Trophoblast cell (in vitro differentiated cells and primary cell): ENCODE measurements around the gene CD101.
A peak's percentile ranks its signal among the peaks of the same experiment; 100 is the strongest.

Experiments
- DNase-seq, 2 donors: peaks; one replicate each; pipeline ENCODE4 v3.0.0-alpha.2; 2016
- H2AFZ ChIP-seq: 2 replicates; pipeline ENCODE4 v1.6.1; 2013; ENCODE audit warnings: low read length, moderate library complexity, mild to moderate bottlenecking; ENCODE audit not compliant: insufficient read depth, poor library complexity
- H2AK5ac ChIP-seq: 2 replicates; pipeline ENCODE4 v1.6.1; 2013; ENCODE audit warnings: mild to moderate bottlenecking, low read length
- H2BK120ac ChIP-seq: 2 replicates; pipeline ENCODE4 v1.6.1; 2013; ENCODE audit warnings: low read length, mild to moderate bottlenecking, moderate library complexity; ENCODE audit not compliant: insufficient read depth, poor library complexity
- H2BK12ac ChIP-seq: 2 replicates; pipeline ENCODE4 v1.6.1; 2013; ENCODE audit warnings: mild to moderate bottlenecking, low read length, moderate library complexity
- H2BK5ac ChIP-seq: 2 replicates; pipeline ENCODE4 v1.6.1; 2013; ENCODE audit warnings: low read length, low read depth, moderate library complexity, mild to moderate bottlenecking; ENCODE audit not compliant: poor library complexity
- H3K14ac ChIP-seq: 2 replicates; pipeline ENCODE4 v1.6.1; 2013; ENCODE audit warnings: mild to moderate bottlenecking, low read length
- H3K18ac ChIP-seq: 2 replicates; pipeline ENCODE4 v1.6.1; 2013; ENCODE audit warnings: mild to moderate bottlenecking, low read length
- H3K23ac ChIP-seq: 2 replicates; pipeline ENCODE4 v1.6.1; 2013; ENCODE audit warnings: low read length
- H3K27ac ChIP-seq: 2 replicates; pipeline ENCODE4 v1.5.1; 2013; ENCODE audit warnings: low read depth, mild to moderate bottlenecking, inconsistent platforms, low read length, moderate library complexity
- H3K27me3 ChIP-seq: 2 replicates; pipeline ENCODE4 v1.6.1; 2013; ENCODE audit warnings: inconsistent platforms, mild to moderate bottlenecking, low read length, moderate library complexity; ENCODE audit not compliant: insufficient read depth
- H3K36me3 ChIP-seq, 2 experiments: 1 replicate in 1 of 2; 2 replicates in 1 of 2; pipeline ENCODE4 v1.6.1; 2013; ENCODE audit warnings: low read length in 2 of 2, mild to moderate bottlenecking in 2 of 2, moderate library complexity in 1 of 2; ENCODE audit not compliant: insufficient read depth in 2 of 2, control insufficient read depth in 1 of 2
- H3K4ac ChIP-seq: 2 replicates; pipeline ENCODE4 v1.6.1; 2013; ENCODE audit warnings: low read depth, mild to moderate bottlenecking, low read length, moderate library complexity
- H3K4me1 ChIP-seq, 2 experiments: 1 replicate in 1 of 2; 2 replicates in 1 of 2; pipeline ENCODE4 v1.6.1; 2013; ENCODE audit warnings: low read length in 2 of 2, mild to moderate bottlenecking in 2 of 2, moderate library complexity in 1 of 2; ENCODE audit not compliant: insufficient read depth in 2 of 2, control insufficient read depth in 1 of 2
- H3K4me2 ChIP-seq: 2 replicates; pipeline ENCODE4 v1.6.1; 2013; ENCODE audit warnings: inconsistent platforms, mild to moderate bottlenecking, low read length, moderate library complexity
- H3K4me3 ChIP-seq: 2 replicates; pipeline ENCODE4 v1.5.1; 2013; ENCODE audit warnings: mild to moderate bottlenecking, low read depth, low read length, inconsistent platforms
- H3K79me1 ChIP-seq: one replicate; pipeline ENCODE4 v1.6.1; 2013; ENCODE audit warnings: low read length
- H3K79me2 ChIP-seq: 2 replicates; pipeline ENCODE4 v1.6.1; 2013; ENCODE audit warnings: low read length, mild to moderate bottlenecking; ENCODE audit not compliant: control insufficient read depth, insufficient read depth, poor library complexity
- H3K9ac ChIP-seq: 2 replicates; pipeline ENCODE4 v1.6.1; 2013; ENCODE audit warnings: mild to moderate bottlenecking, low read length
- H3K9me3 ChIP-seq: 2 replicates; pipeline ENCODE4 v1.6.1; 2013; ENCODE audit warnings: low read depth, mild to moderate bottlenecking, control low read depth, inconsistent platforms, low read length; ENCODE audit not compliant: insufficient read depth
- H4K12ac ChIP-seq: 2 replicates; pipeline ENCODE4 v1.6.1; 2013; ENCODE audit warnings: low read depth, mild to moderate bottlenecking, low read length, moderate library complexity
- H4K8ac ChIP-seq: 2 replicates; pipeline ENCODE4 v1.6.1; 2013; ENCODE audit warnings: low read depth, mild to moderate bottlenecking, low read length, moderate library complexity
- H4K91ac ChIP-seq: one replicate; pipeline ENCODE4 v1.6.1; 2013; ENCODE audit warnings: low read depth, mild to moderate bottlenecking, low read length, moderate library complexity
- WGBS: extraction: QIAGEN DNeasy Blood & Tissue Kit; methylation state at CpG from one replicate; pipeline ENCODE4 v1.1.7; 2013; ENCODE audit warnings: missing lambda C conversion rate; ENCODE audit not compliant: insufficient read length, insufficient coverage; ENCODE audit errors: extremely low coverage; 5-methylcytosine and 5-hydroxymethylcytosine counted together

CD101 gene

DNA sequence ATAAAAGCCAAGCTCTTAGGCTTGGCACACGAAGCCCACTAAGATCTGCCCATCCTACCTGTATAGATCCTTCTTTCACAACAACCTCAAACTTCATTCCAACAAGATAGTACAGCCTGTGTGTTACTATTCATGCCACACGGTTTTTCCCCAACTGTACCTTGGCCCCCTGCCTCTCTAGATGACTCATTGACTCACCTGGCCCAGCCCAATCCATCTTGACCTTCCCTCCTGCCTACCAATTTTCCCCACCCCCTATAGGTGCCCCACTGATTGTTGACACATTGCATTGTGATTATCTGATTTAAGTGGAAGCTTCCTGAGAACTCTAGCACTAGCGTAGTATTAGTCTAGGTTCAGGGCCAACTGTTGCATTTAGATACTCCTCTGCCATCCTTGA is 2.0 kb upstream of the CD101 start:
- H4K91ac ChIP-seq = no peak overlapping the region

GRCh38 chr1:117000142-117000541 is 1.4 kb upstream of the CD101 start:
- no peak overlapping the region for H2AK5ac ChIP-seq
- peaks cover 0 to 6% of the 10 kb centered on the region in 2 experiments for H3K4me1 ChIP-seq
- peaks cover 0 to 2% of the 10 kb centered on the region in 2 experiments for H3K36me3 ChIP-seq
- no peak overlapping the region for H3K18ac ChIP-seq
- no peaks in the 10 kb centered on the region for H3K79me2 ChIP-seq
- H3K4ac ChIP-seq = no peak overlapping the region
- no peaks in the 10 kb centered on the region for H3K79me1 ChIP-seq
- H3K4me2 ChIP-seq = no peak overlapping the region
- no peak overlapping the region for H2BK12ac ChIP-seq
- no CpG with 5 or more reads among the region's 2 CpGs for WGBS
- no peak overlapping the region for H3K23ac ChIP-seq
- no peak overlapping the region for H4K8ac ChIP-seq
- H4K91ac ChIP-seq = no peak overlapping the region
- no peaks in the 10 kb centered on the region for H3K27me3 ChIP-seq
- H4K12ac ChIP-seq = no peak overlapping the region
- no peak overlapping the region for H3K9ac ChIP-seq
- DNase-seq = no peak
- H3K27ac ChIP-seq = no peak overlapping the region
- no peak overlapping the region for H3K4me3 ChIP-seq
- H2AFZ ChIP-seq = no peak overlapping the region
- H3K14ac ChIP-seq = no peak overlapping the region
- H2BK120ac ChIP-seq = no peak overlapping the region
- H2BK5ac ChIP-seq = no peak overlapping the region
- H3K9me3 ChIP-seq = peaks cover 1% of the 10 kb centered on the region

More for the DNA sequence above, 2.0 kb upstream of the CD101 start:
- no peak overlapping the region for H3K23ac ChIP-seq
- H3K79me1 ChIP-seq = no peaks in the 10 kb centered on the region
- H3K4me2 ChIP-seq = no peak overlapping the region
- no peak overlapping the region for H3K9ac ChIP-seq
- H3K14ac ChIP-seq = no peak overlapping the region
- no peak for DNase-seq
- no peak overlapping the region for H3K4ac ChIP-seq
- H2AFZ ChIP-seq = no peak overlapping the region
- no peak overlapping the region for H4K12ac ChIP-seq
- no peak overlapping the region for H2BK120ac ChIP-seq
- no peaks in the 10 kb centered on the region for H3K79me2 ChIP-seq
- no peaks in the 10 kb centered on the region for H3K27me3 ChIP-seq
- no peak overlapping the region for H2BK12ac ChIP-seq
- no peak overlapping the region for H3K27ac ChIP-seq
- H3K9me3 ChIP-seq = peaks cover 1% of the 10 kb centered on the region
- H3K4me3 ChIP-seq = no peak overlapping the region
- no peak overlapping the region for H2BK5ac ChIP-seq
- H3K18ac ChIP-seq = no peak overlapping the region
- no peak overlapping the region for H4K8ac ChIP-seq
- WGBS = no CpG with 5 or more reads among the region's 3 CpGs
- H3K36me3 ChIP-seq = peaks cover 0 to 2% of the 10 kb centered on the region in 2 experiments
- H2AK5ac ChIP-seq = no peak overlapping the region
- H3K4me1 ChIP-seq = peaks cover 0 to 6% of the 10 kb centered on the region in 2 experiments

DNA sequence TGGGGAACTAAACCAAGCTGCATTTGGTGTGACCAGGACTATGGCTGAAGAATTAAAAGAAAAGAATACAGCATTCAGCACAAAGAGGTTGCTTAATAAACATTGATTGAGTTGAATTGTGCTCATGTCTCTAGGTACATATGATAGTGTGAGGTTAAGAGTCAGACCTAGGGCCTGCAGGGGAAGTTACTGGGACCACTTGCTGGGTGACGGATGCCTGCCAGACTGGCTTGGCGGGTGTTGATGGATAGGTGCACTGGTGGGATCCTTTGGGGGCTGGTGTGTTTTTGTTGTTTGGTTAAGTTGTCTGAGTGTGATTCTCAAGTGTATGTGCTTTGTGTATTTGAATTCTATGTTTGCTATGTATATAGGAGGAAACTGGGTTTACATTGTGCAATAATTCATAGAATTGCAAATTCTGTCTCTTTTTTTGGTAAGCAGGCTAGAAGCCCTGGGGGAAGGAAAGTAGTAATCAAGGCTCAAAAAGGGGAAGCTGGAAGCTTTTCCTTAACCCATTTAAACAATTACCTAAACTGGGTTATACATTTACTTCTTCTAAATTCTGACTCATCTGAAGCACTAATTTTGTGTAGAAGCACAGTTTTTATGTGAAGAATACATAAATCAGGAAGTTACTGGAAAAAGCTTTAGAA is 1.8 kb downstream of the CD101 start:
- H3K27me3 ChIP-seq = no peaks in the 10 kb centered on the region
- no peaks in the 10 kb centered on the region for H3K79me1 ChIP-seq
- WGBS = no CpG with 5 or more reads among the region's 2 CpGs
- no peaks in the 10 kb centered on the region for H3K79me2 ChIP-seq
- H3K4me1 ChIP-seq = peaks cover 0 to 4% of the 10 kb centered on the region in 2 experiments
- H3K9me3 ChIP-seq = no peaks in the 10 kb centered on the region
- no peak overlapping the region for H4K8ac ChIP-seq
- H2BK5ac ChIP-seq = no peak overlapping the region
- no peak overlapping the region for H3K18ac ChIP-seq
- no peak overlapping the region for H3K4me3 ChIP-seq
- DNase-seq = peak in 1 of 2 donors; percentile 23
- no peak overlapping the region for H2BK120ac ChIP-seq
- H4K91ac ChIP-seq = no peak overlapping the region
- H2BK12ac ChIP-seq = no peak overlapping the region
- no peak overlapping the region for H3K4me2 ChIP-seq
- no peak overlapping the region for H3K4ac ChIP-seq
- H3K36me3 ChIP-seq = no peaks in the 10 kb centered on the region
- no peak overlapping the region for H3K23ac ChIP-seq
- H3K9ac ChIP-seq = no peak overlapping the region
- no peak overlapping the region for H3K27ac ChIP-seq
- H2AFZ ChIP-seq = no peak overlapping the region
- no peak overlapping the region for H2AK5ac ChIP-seq
- no peak overlapping the region for H4K12ac ChIP-seq
- no peak overlapping the region for H3K14ac ChIP-seq

DNA sequence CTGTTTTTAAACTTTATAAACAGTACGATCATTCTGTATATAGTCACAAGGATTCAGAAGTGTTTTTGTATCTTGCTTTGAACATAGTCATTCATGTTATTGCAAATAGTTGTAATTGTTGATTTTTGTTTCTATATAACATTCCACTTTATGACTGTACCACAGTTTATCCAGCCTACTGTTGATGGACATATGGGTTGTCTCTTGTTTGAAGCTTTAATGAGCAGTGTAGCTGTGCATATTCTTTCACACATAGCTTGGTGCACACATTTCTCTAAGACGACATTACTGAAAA is 6.1 kb downstream of the CD101 start:
- Histone ChIP-seq H3K27me3 (no peaks in the 10 kb centered on the region), H3K4me1 (peaks cover 0 to 4% of the 10 kb centered on the region in 2 experiments), H4K91ac (no peak overlapping the region), H3K4me3 (no peak overlapping the region), H3K18ac (no peak overlapping the region), H2BK120ac (no peak overlapping the region), H3K14ac (no peak overlapping the region), H3K79me2 (no peaks in the 10 kb centered on the region), H3K27ac (no peak overlapping the region), H2BK5ac (no peak overlapping the region), H3K23ac (no peak overlapping the region), H3K9me3 (no peaks in the 10 kb centered on the region), H3K79me1 (no peaks in the 10 kb centered on the region), H2AFZ (no peak overlapping the region), H4K8ac (no peak overlapping the region), H4K12ac (no peak overlapping the region), H2BK12ac (no peak overlapping the region), H3K9ac (no peak overlapping the region), H3K4ac (no peak overlapping the region), H3K36me3 (no peaks in the 10 kb centered on the region), H3K4me2 (no peak overlapping the region), H2AK5ac (no peak overlapping the region)
- no CpG with 5 or more reads among the region's 2 CpGs for WGBS
- no peak for DNase-seq
